Measurements from ENCODE around the gene SPTBN5. TPM values are rescaled to one million over a fixed set of nuclear protein-coding genes. Genes with fewer than 3 reads are reported as not detected.
A peak's percentile ranks its signal among the peaks of the same experiment; 100 is the strongest.

The SPTBN5 gene
- total RNA-seq, 3 donors from 2014 or later (not counting 1 experiment from before 2014, with no cell fraction given), result 4.1 to 6.0 (median 5.2) TPM

- peak; percentile 12 for TF ChIP-seq CTCF (IDR thresholded peaks at IDR 0.05)
- Histone ChIP-seq H3K27ac (ENCODE audit: low read length) (peak overlapping the region; percentile 91), H3K36me3 (ENCODE audit: control insufficient read depth, insufficient read depth, low read length) (no peaks in the 10 kb centered on the region), H3K9me3 (ENCODE audit: control insufficient read depth, insufficient read depth, low read length) (no peaks in the 10 kb centered on the region), H3K27me3 (ENCODE audit: control insufficient read depth, insufficient read depth, low read length) (no peaks in the 10 kb centered on the region), H3K4me1 (ENCODE audit: control insufficient read depth, insufficient read depth, low read length) (peaks cover 46% of the 10 kb centered on the region), H3K4me3 (ENCODE audit: low read length) (peak overlapping the region; percentile 25)
- Mint-ChIP-seq H3K36me3 (no peaks in the 10 kb centered on the region), H3K27ac (peak overlapping the region; percentile 97), H3K27me3 (ENCODE audit: low read depth in 2 of 2) (no peaks in the 10 kb centered on the region), H3K4me3 (peak overlapping the region; percentile 83), H3K4me1 (peaks cover 14 to 40% of the 10 kb centered on the region in 2 donors), H3K9me3 (no peaks in the 10 kb centered on the region)
- DNase-seq (peak; percentile 89 to 94), ATAC-seq (peak; percentile 93 to 98 (median 97))
- intact Hi-C loops (cut with micrococcal nuclease), result loop anchor here (1.0 to 2.0 kb wide), 2 partner anchors 9 to 42 kb away; no protein-coding TSS in a partner anchor
- 3% methylated on average over 24 of the region's 24 CpGs for WGBS (ENCODE audit: insufficient coverage)
Observed at GRCh38 chr15:41894791-41895463, 1.1 kb upstream of the SPTBN5 start.

DNA sequence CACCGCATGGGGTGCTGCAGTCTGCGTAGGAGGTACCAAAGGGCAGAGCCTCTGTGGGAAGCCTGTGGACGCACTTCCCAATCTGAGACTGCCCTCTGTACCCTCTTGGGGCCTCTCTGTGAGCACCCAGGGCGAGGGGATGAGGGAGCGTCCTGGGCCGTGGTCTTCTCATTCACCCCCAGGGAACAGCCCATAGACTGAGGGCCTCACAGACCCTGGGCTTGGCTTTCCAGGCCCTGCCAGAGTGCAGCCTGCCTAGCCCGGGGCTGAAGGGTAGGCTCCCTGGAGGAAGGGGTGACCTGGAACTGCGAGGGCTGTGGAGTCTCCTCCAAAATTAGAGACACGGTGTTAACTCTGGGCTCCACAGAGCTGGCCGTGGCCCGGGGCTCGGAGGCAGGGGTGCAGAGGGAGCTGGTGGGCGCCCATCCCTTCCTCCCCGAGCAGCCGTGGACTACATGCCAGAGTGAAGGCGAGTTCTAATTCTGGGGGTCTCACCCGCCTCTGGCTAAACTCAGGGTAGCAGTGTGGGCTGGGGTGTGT lies 468 bp upstream of the SPTBN5 start:
- intact Hi-C loops (cut with micrococcal nuclease), result loop anchor here (2.0 kb wide), 1 partner anchor 42 kb away; no protein-coding TSS in a partner anchor
- peaks cover 48% of the 10 kb centered on the region for H3K4me1 ChIP-seq (ENCODE audit: control insufficient read depth, insufficient read depth, low read length)
- no peaks in the 10 kb centered on the region for H3K27me3 Mint-ChIP-seq (ENCODE audit: low read depth in 2 of 2)
- DNase-seq (peak in 1 of 2 donors; percentile 23), ATAC-seq (no peak)
- peak overlapping the region; percentile 91 for H3K27ac ChIP-seq (ENCODE audit: low read length)
- H3K36me3 Mint-ChIP-seq, result no peaks in the 10 kb centered on the region
- 68% methylated on average over 17 of the region's 17 CpGs for WGBS (ENCODE audit: insufficient coverage)
- peaks cover 14 to 43% of the 10 kb centered on the region in 2 donors for H3K4me1 Mint-ChIP-seq
- no peaks in the 10 kb centered on the region for H3K27me3 ChIP-seq (ENCODE audit: control insufficient read depth, insufficient read depth, low read length)
- H3K36me3 ChIP-seq (ENCODE audit: control insufficient read depth, insufficient read depth, low read length), result no peaks in the 10 kb centered on the region
- H3K9me3 Mint-ChIP-seq, result no peaks in the 10 kb centered on the region
- peak overlapping the region; percentile 1 for H3K4me3 ChIP-seq (ENCODE audit: low read length)
- peak overlapping the region; percentile 97 for H3K27ac Mint-ChIP-seq
- H3K9me3 ChIP-seq (ENCODE audit: control insufficient read depth, insufficient read depth, low read length), result no peaks in the 10 kb centered on the region
- TF ChIP-seq CTCF (IDR thresholded peaks at IDR 0.05), result no peak
- H3K4me3 Mint-ChIP-seq, result peak overlapping the region; percentile 83

GRCh38 chr15:41892621-41893421 lies 1.0 kb downstream of the SPTBN5 start:
- intact Hi-C loops (cut with micrococcal nuclease), result no loop called here
- H3K4me1 ChIP-seq (ENCODE audit: control insufficient read depth, insufficient read depth, low read length), result peaks cover 63% of the 10 kb centered on the region
- ATAC-seq, result no peak

More at GRCh38 chr15:41892621-41893421, 1.0 kb downstream of the SPTBN5 start:
- no peaks in the 10 kb centered on the region for H3K9me3 Mint-ChIP-seq
- H3K9me3 ChIP-seq (ENCODE audit: control insufficient read depth, insufficient read depth, low read length), result no peaks in the 10 kb centered on the region
- no peaks in the 10 kb centered on the region for H3K36me3 Mint-ChIP-seq
- 76% methylated on average over 22 of the region's 22 CpGs for WGBS (ENCODE audit: insufficient coverage)
- H3K27ac Mint-ChIP-seq, result peak overlapping the region; percentile 53 to 97
- peak overlapping the region; percentile 91 for H3K27ac ChIP-seq (ENCODE audit: low read length)
- no peak for TF ChIP-seq CTCF (IDR thresholded peaks at IDR 0.05)
- no peaks in the 10 kb centered on the region for H3K27me3 ChIP-seq (ENCODE audit: control insufficient read depth, insufficient read depth, low read length)
- no peaks in the 10 kb centered on the region for H3K36me3 ChIP-seq (ENCODE audit: control insufficient read depth, insufficient read depth, low read length)
- no peak overlapping the region for H3K4me3 Mint-ChIP-seq
- peak in 1 of 2 donors; percentile 62 for DNase-seq
- no peak overlapping the region for H3K4me3 ChIP-seq (ENCODE audit: low read length)
- H3K27me3 Mint-ChIP-seq (ENCODE audit: low read depth in 2 of 2), result no peaks in the 10 kb centered on the region
- peaks cover 20 to 58% of the 10 kb centered on the region in 2 donors for H3K4me1 Mint-ChIP-seq
